Mesenchymal stem cell (in vitro differentiated cells and primary cell): Measurements from ENCODE around the gene CCNB1.

Experiments
- DNase-seq: peaks from one replicate; pipeline ENCODE4 v3.0.0-alpha.2; 2013
- H2AFZ ChIP-seq: one replicate; pipeline ENCODE4 v1.6.1; 2013; ENCODE audit warnings: low read depth, mild to moderate bottlenecking, control low read depth, inconsistent platforms, low read length, moderate library complexity
- H2AK5ac ChIP-seq: 2 replicates; pipeline ENCODE4 v1.6.1; 2013; ENCODE audit warnings: low read length, moderate library complexity, mild to moderate bottlenecking, inconsistent platforms; ENCODE audit not compliant: severe bottlenecking
- H2BK120ac ChIP-seq: one replicate; pipeline ENCODE4 v1.6.1; 2013; ENCODE audit warnings: low read depth, mild to moderate bottlenecking, inconsistent platforms, low read length, moderate library complexity
- H2BK12ac ChIP-seq, 2 experiments: one replicate each; pipeline ENCODE4 v1.6.1; 2013; ENCODE audit warnings: inconsistent platforms in 2 of 2, low read length in 2 of 2, mild to moderate bottlenecking in 2 of 2, moderate library complexity in 2 of 2, control low read depth in 1 of 2
- H2BK15ac ChIP-seq: one replicate; pipeline ENCODE4 v1.6.1; 2013; ENCODE audit warnings: mild to moderate bottlenecking, low read depth, inconsistent platforms; ENCODE audit not compliant: poor library complexity, severe bottlenecking
- H2BK5ac ChIP-seq: 2 replicates; pipeline ENCODE4 v1.6.1; 2013; ENCODE audit warnings: low read depth, mild to moderate bottlenecking, low read length, control low read depth, inconsistent platforms; ENCODE audit not compliant: poor library complexity, severe bottlenecking
- H3K14ac ChIP-seq, 2 experiments: one replicate each; pipeline ENCODE4 v1.6.1; 2013; ENCODE audit warnings: inconsistent platforms in 2 of 2, low read length in 2 of 2, control low read depth in 1 of 2, mild to moderate bottlenecking in 1 of 2, moderate library complexity in 1 of 2
- H3K18ac ChIP-seq, 2 experiments: one replicate each; pipeline ENCODE4 v1.6.1; 2013; ENCODE audit warnings: inconsistent platforms in 2 of 2, low read length in 2 of 2, control low read depth in 1 of 2, low read depth in 1 of 2, mild to moderate bottlenecking in 1 of 2
- H3K23ac ChIP-seq, 2 experiments: one replicate each; pipeline ENCODE4 v1.6.1; 2013; ENCODE audit warnings: inconsistent platforms in 2 of 2, low read length in 2 of 2, mild to moderate bottlenecking in 2 of 2, moderate library complexity in 2 of 2, control low read depth in 1 of 2
- H3K27ac ChIP-seq: 2 replicates; pipeline ENCODE4 v1.5.1; 2013; ENCODE audit warnings: mild to moderate bottlenecking, moderate library complexity, low read length, control low read depth, inconsistent platforms; ENCODE audit not compliant: poor library complexity, severe bottlenecking
- H3K27me3 ChIP-seq, 2 experiments: 2 replicates each; pipeline versions ENCODE4 v1.6.1 to v1.7.0; 2013; ENCODE audit warnings: low read length in 2 of 2, mild to moderate bottlenecking in 2 of 2, moderate library complexity in 2 of 2, control low read depth in 1 of 2, inconsistent platforms in 1 of 2; ENCODE audit not compliant: control insufficient read depth in 1 of 2, insufficient read depth in 1 of 2
- H3K36me3 ChIP-seq, 2 experiments: 2 replicates each; pipeline versions ENCODE4 v1.6.1 to v1.7.0; 2013; ENCODE audit warnings: low read length in 2 of 2, control low read depth in 1 of 2, inconsistent platforms in 1 of 2, low read depth in 1 of 2, mild to moderate bottlenecking in 1 of 2; ENCODE audit not compliant: insufficient read depth in 2 of 2, control insufficient read depth in 1 of 2
- H3K4ac ChIP-seq, 2 experiments: one replicate each; pipeline ENCODE4 v1.6.1; 2013; ENCODE audit warnings: inconsistent platforms in 2 of 2, low read length in 2 of 2, mild to moderate bottlenecking in 2 of 2, moderate library complexity in 2 of 2, control low read depth in 1 of 2, low read depth in 1 of 2
- H3K4me1 ChIP-seq: 2 replicates; pipeline ENCODE4 v1.6.1; 2013; ENCODE audit warnings: low read depth, low read length, control low read depth; ENCODE audit not compliant: control insufficient read depth, insufficient read depth
- H3K4me2 ChIP-seq: 2 replicates; pipeline ENCODE4 v1.6.1; 2013; ENCODE audit warnings: low read length, mild to moderate bottlenecking, inconsistent platforms; ENCODE audit not compliant: poor library complexity, severe bottlenecking
- H3K4me3 ChIP-seq, 2 experiments: 2 replicates each; pipeline versions ENCODE4 v1.5.1 to v1.7.0; 2013; ENCODE audit warnings: low read length in 2 of 2, mild to moderate bottlenecking in 2 of 2, control low read depth in 1 of 2, low read depth in 1 of 2; ENCODE audit not compliant: insufficient read depth in 1 of 2
- H3K79me1 ChIP-seq: replicated peaks from 2 replicates; pipeline ENCODE4 v1.6.1; 2013; ENCODE audit warnings: mild to moderate bottlenecking, control low read depth, low read length, inconsistent platforms; ENCODE audit not compliant: poor library complexity, severe bottlenecking
- H3K9ac ChIP-seq: 2 replicates; pipeline ENCODE4 v1.7.0; 2013; ENCODE audit warnings: mild to moderate bottlenecking, low read length, moderate library complexity
- H3K9me3 ChIP-seq: 2 replicates; pipeline ENCODE4 v1.7.0; 2013; ENCODE audit warnings: mild to moderate bottlenecking, low read length; ENCODE audit not compliant: control insufficient read depth
- H4K8ac ChIP-seq: one replicate; pipeline ENCODE4 v1.6.1; 2013; ENCODE audit warnings: inconsistent platforms, mild to moderate bottlenecking, low read length, moderate library complexity
- H4K91ac ChIP-seq: one replicate; pipeline ENCODE4 v1.6.1; 2013; ENCODE audit warnings: mild to moderate bottlenecking, low read length, inconsistent platforms
- WGBS: methylation state at CpG from one replicate; pipeline ENCODE4 v1.1.7; 2013; ENCODE audit warnings: mixed read lengths; 5-methylcytosine and 5-hydroxymethylcytosine counted together

The CCNB1 gene

GRCh38 chr5:69187342-69187741 lies 20.4 kb downstream of the CCNB1 start:
- Histone ChIP-seq H3K4ac (no peak overlapping the region), H3K27me3 (no peaks in the 10 kb centered on the region), H4K8ac (no peak overlapping the region), H2BK120ac (no peak overlapping the region), H3K9me3 (no peaks in the 10 kb centered on the region), H3K4me2 (no peak overlapping the region), H2BK5ac (no peak overlapping the region), H4K91ac (no peak overlapping the region), H3K9ac (no peak overlapping the region), H3K36me3 (no peaks in the 10 kb centered on the region), H3K14ac (no peak overlapping the region), H3K4me1 (peaks cover 10% of the 10 kb centered on the region), H2AFZ (no peak overlapping the region), H2AK5ac (no peak overlapping the region), H3K18ac (no peak overlapping the region), H3K27ac (no peak overlapping the region), H2BK12ac (no peak overlapping the region), H3K4me3 (no peak overlapping the region), H3K23ac (no peak overlapping the region), H2BK15ac (no peak overlapping the region), H3K79me1 (peaks cover 12% of the 10 kb centered on the region)
- DNase-seq: no peak
- WGBS: 97% methylated on average over 2 of the region's 2 CpGs

DNA sequence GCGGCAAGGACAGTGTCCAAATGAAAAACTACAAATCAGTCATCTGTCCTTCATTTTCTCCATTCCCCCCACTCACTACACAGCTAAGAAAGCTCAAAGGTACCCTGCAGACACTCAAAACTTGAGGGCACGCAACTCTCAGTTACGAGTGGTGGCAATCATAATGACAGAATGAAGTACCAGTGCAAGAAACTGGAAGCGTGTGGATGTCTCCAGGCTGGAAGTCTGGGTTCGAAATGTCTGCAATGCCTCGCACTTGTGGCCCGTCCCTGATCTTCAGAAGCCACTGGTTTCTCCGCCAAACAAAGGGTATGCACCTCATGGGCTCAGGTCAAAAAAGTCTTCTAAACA lies 21.8 kb downstream of the CCNB1 start:
- Histone ChIP-seq H4K8ac (peak overlapping the region; percentile 89), H3K14ac (peak overlapping the region in 1 of 2 experiments; percentile 6), H2BK15ac (no peak overlapping the region), H2BK120ac (no peak overlapping the region), H3K4ac (peak overlapping the region; percentile 57 to 84), H3K27ac (peak overlapping the region; percentile 93), H3K18ac (peak overlapping the region; percentile 80 to 89), H4K91ac (peak overlapping the region; percentile 80), H3K9ac (peak overlapping the region; percentile 95), H3K4me2 (peak overlapping the region; percentile 100), H3K9me3 (no peaks in the 10 kb centered on the region), H3K4me3 (peak overlapping the region; percentile 76 to 86), H3K79me1 (peaks cover 12% of the 10 kb centered on the region), H2AFZ (peak overlapping the region; percentile 82), H3K23ac (no peak overlapping the region), H3K4me1 (peaks cover 10% of the 10 kb centered on the region), H2AK5ac (peak overlapping the region; percentile 49), H3K27me3 (no peaks in the 10 kb centered on the region), H3K36me3 (no peaks in the 10 kb centered on the region), H2BK12ac (no peak overlapping the region), H2BK5ac (peak overlapping the region; percentile 62)
- DNase-seq: no peak
- 28% methylated on average over 8 of the region's 8 CpGs for WGBS

- peak within 1 kb of the TSS; percentile 19 for H2BK120ac ChIP-seq
- DNase-seq: peak; percentile 97
- H3K18ac ChIP-seq: peak within 1 kb of the TSS; percentile 80 to 89
- H2BK15ac ChIP-seq: no peak within 1 kb of the TSS
- H2BK5ac ChIP-seq: peak within 1 kb of the TSS; percentile 62
- H3K4me2 ChIP-seq: peak within 1 kb of the TSS; percentile 100
- peaks cover 12% of the 10 kb centered on the region for H3K79me1 ChIP-seq
- peak within 1 kb of the TSS; percentile 82 for H2AFZ ChIP-seq
- no peaks in the 10 kb centered on the region for H3K36me3 ChIP-seq
- no peak within 1 kb of the TSS for H3K23ac ChIP-seq
- H4K91ac ChIP-seq: peak within 1 kb of the TSS; percentile 80
- WGBS: under 1% methylated on average over 54 of the region's 55 CpGs
- peak within 1 kb of the TSS; percentile 93 for H3K27ac ChIP-seq
- H3K4me1 ChIP-seq: peaks cover 10% of the 10 kb centered on the region
- no peak within 1 kb of the TSS for H2BK12ac ChIP-seq
- H3K9ac ChIP-seq: peak within 1 kb of the TSS; percentile 95
- peak within 1 kb of the TSS; percentile 49 for H2AK5ac ChIP-seq
- peak within 1 kb of the TSS; percentile 86 to 91 for H3K4me3 ChIP-seq
- H3K14ac ChIP-seq: peak within 1 kb of the TSS in 1 of 2 experiments; percentile 6
- H3K9me3 ChIP-seq: no peaks in the 10 kb centered on the region
- H3K27me3 ChIP-seq: no peaks in the 10 kb centered on the region
- peak within 1 kb of the TSS; percentile 89 for H4K8ac ChIP-seq
- H3K4ac ChIP-seq: peak within 1 kb of the TSS; percentile 57 to 84
Measured at GRCh38 chr5:69189162-69190086, 22.5 kb downstream of the CCNB1 start, which contains the start of gene CENPH. Gene CENPH, plus strand, starts transcription at chr5:69189583. Its CDS starts 52 bp downstream, at chr5:69189635.

GRCh38 chr5:69202497-69202896 lies 35.5 kb downstream of the CCNB1 start:
- H3K14ac ChIP-seq: no peak overlapping the region
- H2BK5ac ChIP-seq: no peak overlapping the region
- no peak overlapping the region for H4K8ac ChIP-seq
- H2BK15ac ChIP-seq: no peak overlapping the region
- no peak overlapping the region for H3K4me2 ChIP-seq
- DNase-seq: no peak
- no peaks in the 10 kb centered on the region for H3K4me1 ChIP-seq
- H3K27ac ChIP-seq: no peak overlapping the region
- H3K4ac ChIP-seq: no peak overlapping the region
- no CpG with 5 or more reads among the region's 1 CpG for WGBS
- no peak overlapping the region for H3K9ac ChIP-seq
- H2BK120ac ChIP-seq: no peak overlapping the region
- H3K27me3 ChIP-seq: no peaks in the 10 kb centered on the region
- peaks cover 0 to 14% of the 10 kb centered on the region in 2 experiments for H3K36me3 ChIP-seq
- H3K18ac ChIP-seq: no peak overlapping the region
- H4K91ac ChIP-seq: no peak overlapping the region
- no peaks in the 10 kb centered on the region for H3K79me1 ChIP-seq
- H2AFZ ChIP-seq: no peak overlapping the region
- H2BK12ac ChIP-seq: no peak overlapping the region
- H3K4me3 ChIP-seq: no peak overlapping the region
- H2AK5ac ChIP-seq: no peak overlapping the region
- no peaks in the 10 kb centered on the region for H3K9me3 ChIP-seq
- H3K23ac ChIP-seq: no peak overlapping the region
